IPS-NIHi7 (cell line): Measurements from ENCODE around the gene ZNF827.

Experiments
- DNase-seq: peaks from one replicate; pipeline ENCODE4 v3.0.0; 2012; ENCODE audit warnings: mixed read lengths; ENCODE audit errors: extremely low spot score

ZNF827 gene

GRCh38 chr4:145804116-145804515, 134.5 kb downstream of the ZNF827 start:
- DNase-seq: no peak

GRCh38 chr4:145799223-145799622, 139.4 kb downstream of the ZNF827 start:
- DNase-seq: no peak

GRCh38 chr4:145797278-145797677, 141.3 kb downstream of the ZNF827 start:
- no peak for DNase-seq

GRCh38 chr4:145796346-145796745, 142.3 kb downstream of the ZNF827 start:
- no peak for DNase-seq

- no peak for DNase-seq
Measured at GRCh38 chr4:145795521-145795920, 143.1 kb downstream of the ZNF827 start.

- DNase-seq: no peak
Measured at GRCh38 chr4:145792429-145792828, 146.2 kb downstream of the ZNF827 start.

GRCh38 chr4:145791988-145792387, 146.6 kb downstream of the ZNF827 start:
- DNase-seq: no peak

- no peak for DNase-seq
Measured at GRCh38 chr4:145788755-145789154, 149.9 kb downstream of the ZNF827 start.

- no peak for DNase-seq
Measured at GRCh38 chr4:145786830-145787229, 151.8 kb downstream of the ZNF827 start.

- DNase-seq: no peak
Measured at GRCh38 chr4:145786261-145786660, 152.4 kb downstream of the ZNF827 start.

- DNase-seq: no peak
Measured at GRCh38 chr4:145785391-145786008, 153.1 kb downstream of the ZNF827 start.

- DNase-seq: no peak
Measured at GRCh38 chr4:145784036-145784435, 154.6 kb downstream of the ZNF827 start.

- no peak for DNase-seq
Measured at GRCh38 chr4:145782756-145783155, 155.9 kb downstream of the ZNF827 start.

GRCh38 chr4:145781351-145781750, 157.3 kb downstream of the ZNF827 start:
- no peak for DNase-seq

GRCh38 chr4:145779319-145779801, 159.3 kb downstream of the ZNF827 start:
- peak; percentile 28 for DNase-seq

GRCh38 chr4:145776208-145776607, 162.4 kb downstream of the ZNF827 start:
- DNase-seq: no peak

- no peak for DNase-seq
Measured at GRCh38 chr4:145775406-145775805, 163.2 kb downstream of the ZNF827 start.

GRCh38 chr4:145774473-145774872, 164.2 kb downstream of the ZNF827 start:
- no peak for DNase-seq

- no peak for DNase-seq
Measured at GRCh38 chr4:145773581-145774234, 164.9 kb downstream of the ZNF827 start.

- DNase-seq: no peak
Measured at GRCh38 chr4:145772347-145772746, 166.3 kb downstream of the ZNF827 start.

- DNase-seq: no peak
Measured at GRCh38 chr4:145770124-145770523, 168.5 kb downstream of the ZNF827 start.

GRCh38 chr4:145769450-145770037, 169.1 kb downstream of the ZNF827 start:
- no peak for DNase-seq

GRCh38 chr4:145766273-145766672, 172.3 kb downstream of the ZNF827 start:
- DNase-seq: no peak
